HG02763 (cell line): ENCODE data around the gene ATP6V1C2.
"Not testable (repeated sequence)": the region's sequence is repeated elsewhere in the genome, so short reads cannot be mapped to it uniquely, and the experiment has no call there.

ENCODE experiments used
- ATAC-seq: cut with Tn5 transposase; IDR thresholded peaks from one replicate; pipeline ENCODE4 v1.9.1; 2021; ENCODE audit warnings: mild to moderate bottlenecking, moderate library complexity; ENCODE audit not compliant: unreplicated experiment

Gene ATP6V1C2

DNA sequence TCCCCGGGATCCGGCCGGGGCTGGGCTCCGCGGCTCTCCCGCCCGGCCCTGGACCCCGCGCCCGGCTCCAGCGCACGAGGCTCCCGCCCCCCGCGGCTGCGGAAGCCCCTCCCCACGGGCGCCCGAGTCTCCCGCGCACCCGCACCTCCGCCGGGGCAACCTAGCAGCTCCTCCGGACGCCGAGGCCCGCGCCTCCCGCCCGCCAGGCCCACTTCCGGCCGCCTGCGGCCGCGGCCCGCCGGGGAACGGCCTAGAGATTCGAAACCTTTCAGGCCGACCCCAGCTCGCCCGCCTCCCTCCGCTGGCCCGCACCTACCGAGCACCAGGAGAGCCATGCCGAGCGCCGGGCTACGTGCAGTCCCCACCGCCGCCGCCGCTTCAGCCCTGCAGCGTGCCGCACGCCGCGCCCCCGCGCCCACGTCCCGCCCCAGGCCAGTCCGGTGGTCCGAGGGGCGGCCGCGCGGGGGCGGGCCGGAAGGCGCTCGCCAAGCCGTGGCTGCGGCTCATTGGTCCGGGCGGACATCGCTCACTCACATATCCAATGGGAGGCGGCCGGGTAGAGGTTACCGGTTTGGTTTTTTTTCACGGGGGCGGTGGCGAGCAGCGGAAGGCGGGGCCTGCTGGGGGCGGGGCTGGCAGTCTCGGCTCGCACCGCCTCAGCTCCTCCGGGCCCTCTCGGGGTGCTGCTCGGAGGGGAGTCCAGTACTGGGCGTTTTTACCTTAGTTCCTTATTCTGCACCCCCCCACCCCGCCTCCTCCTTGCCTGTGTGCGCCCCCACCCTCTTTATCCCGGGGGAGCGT is 91.1 kb downstream of the ATP6V1C2 start, which contains the start of gene PDIA6:
PDIA6 (minus strand) TSS at position 424 of the 801 bp plus-strand sequence; CDS start at position 335, 89 bp downstream.
- ATAC-seq = peak; percentile 94

DNA sequence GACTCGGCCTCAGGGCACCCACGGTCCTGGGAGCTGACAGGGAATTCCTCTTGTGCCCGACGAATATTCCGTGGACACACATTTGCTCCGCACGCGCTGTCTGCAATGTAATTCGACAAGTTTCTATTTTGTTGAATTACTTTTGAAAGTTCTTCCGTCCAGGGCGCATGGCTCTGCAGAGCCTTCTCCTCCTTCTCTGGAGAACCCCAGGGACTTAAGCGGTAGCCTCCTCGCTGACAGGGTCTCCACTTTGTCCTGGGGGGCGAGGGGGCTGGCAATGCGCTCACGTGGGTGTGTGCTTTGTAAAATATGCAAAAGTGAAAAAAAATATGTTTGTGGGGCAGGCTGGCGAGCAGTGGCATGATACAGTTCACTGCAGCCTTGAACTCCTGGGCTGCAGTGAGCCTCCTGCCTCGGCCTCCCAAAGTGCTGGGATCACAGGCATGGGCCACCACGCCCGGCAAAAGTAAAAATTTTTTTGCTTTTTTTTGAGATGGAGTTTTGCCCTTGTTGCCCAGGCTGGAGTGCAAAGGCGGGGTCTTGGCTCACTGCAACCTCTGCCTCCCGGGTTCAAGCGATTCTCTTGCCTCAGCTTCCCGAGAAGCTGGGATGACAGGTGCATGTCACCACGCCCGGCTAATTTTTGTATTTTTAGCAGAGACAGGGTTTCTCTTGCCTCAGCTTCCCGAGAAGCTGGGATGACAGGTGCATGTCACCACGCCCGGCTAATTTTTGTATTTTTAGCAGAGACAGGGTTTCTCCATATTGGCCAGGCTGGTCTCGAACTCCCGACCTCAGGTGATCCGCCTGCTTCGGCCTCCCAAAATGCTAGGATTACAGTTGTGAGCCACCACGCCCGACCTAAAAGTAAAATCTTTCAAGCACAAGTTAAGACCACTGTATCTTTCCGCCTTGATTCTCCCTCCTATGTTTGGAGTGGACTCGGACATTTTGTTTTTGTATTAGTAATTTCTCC is 92.0 kb downstream of the ATP6V1C2 start:
- not testable (repeated sequence) for ATAC-seq

DNA sequence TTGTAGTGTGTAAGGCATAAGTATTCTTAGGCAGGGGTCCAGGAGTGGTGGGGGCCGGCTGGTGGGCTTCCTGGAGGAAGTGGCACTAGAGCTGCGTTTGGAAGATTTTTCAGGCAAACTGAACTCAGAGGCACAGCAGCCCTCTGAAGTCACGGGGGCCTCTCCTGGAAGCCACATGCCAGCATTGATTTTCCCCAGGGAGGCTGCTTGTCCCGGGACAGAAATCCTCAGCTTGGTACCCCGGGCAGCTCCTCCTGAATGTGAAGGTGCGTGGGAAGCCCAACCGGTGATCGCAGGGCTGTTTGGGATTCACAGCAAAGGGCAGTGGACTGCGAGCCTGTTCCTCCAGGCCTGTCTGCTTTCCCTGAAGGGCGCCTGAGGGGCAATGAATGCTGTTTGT is 92.7 kb downstream of the ATP6V1C2 start:
- no peak for ATAC-seq

DNA sequence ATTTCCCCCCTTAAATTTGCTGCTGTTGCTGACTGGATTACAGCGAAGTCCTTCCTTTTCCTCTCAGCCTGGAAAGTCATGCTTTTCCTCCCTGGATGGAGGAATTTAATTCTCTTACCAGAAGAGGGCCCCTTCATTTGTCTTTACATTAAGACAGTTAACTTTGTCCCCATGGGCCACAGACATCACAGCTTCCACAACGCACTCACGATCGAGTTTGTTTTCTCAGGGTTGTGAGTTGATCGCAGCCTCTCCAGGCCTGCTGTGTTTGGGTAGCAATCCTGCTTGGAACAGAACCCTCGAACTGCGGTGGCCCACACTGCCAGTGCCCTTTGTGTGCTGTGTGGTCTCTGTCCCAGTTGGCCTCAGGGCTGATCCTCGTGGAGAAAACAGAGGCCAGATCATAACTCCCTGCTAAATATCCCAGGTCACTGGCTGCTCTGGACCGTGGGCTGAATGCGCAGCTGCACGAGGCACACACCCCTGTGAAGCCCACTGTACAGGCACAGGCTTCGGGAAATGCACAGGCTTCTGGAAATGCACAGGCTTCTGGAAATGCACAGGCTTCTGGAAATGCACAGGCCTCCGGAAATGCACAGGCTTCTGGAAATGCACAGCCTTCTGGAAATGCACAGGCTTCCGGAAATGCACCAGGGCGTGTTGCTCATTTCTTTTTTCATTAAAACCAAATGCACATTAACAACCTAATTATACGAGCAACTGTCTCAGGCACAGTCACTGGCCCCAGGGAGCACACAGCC is 93.3 kb downstream of the ATP6V1C2 start:
- no peak for ATAC-seq

DNA sequence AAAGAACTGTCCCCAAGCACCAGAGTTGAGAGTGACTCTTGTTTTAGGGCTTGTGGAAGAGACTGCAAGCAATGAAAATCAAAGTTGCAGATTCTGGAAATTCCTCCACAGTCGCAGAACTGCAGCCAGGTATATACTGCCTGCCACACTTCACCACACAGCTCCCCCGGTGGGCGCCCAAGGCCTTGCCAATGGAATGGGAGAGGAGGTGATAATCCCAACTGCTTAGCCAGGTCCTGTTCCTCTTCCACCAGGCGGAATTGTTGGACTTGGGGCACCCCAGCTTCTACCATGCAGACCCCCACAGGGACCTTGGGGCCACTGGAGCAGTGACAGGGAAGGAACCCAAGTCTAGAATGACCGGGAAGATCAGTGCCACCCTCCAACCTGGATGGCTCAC is 96.0 kb downstream of the ATP6V1C2 start:
- no peak for ATAC-seq

DNA sequence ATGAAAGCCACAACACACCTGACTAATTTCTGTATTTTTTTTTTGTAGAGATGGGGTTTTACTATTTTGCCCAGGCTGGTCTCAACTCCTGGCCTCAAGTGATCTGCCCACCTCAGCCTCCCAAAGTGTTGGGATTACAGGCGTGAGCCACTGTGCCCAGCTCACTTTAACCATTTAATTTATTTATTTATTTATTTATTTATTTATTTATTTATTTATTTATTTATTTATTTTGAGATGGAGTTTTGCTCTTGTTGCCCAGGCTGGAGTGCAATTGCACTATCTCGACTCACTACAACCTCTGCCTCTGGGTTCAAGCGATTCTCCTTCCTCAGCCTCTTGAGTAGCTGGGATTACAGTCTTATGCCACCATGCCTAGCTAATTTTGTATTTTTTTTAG is 96.9 kb downstream of the ATP6V1C2 start:
- ATAC-seq = not testable (repeated sequence)

DNA sequence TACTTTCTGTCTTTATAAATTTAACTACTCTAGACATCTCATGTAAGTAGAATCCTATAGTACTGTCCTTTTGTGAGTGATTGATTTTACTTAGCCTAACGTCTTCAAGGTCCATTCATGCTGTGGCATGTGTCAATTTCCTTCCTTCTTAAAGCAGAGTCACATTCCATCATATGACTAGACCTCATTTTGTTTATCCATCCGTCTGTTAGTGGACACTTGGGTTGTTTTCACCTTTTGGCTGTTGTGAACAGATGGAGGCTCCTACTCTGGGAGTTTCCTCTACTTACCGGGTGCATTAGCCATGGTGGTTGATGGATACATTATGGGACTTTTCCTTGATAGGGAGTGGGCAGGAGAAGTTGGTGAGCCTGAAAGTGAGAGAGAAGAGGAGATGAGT is 97.6 kb downstream of the ATP6V1C2 start:
- ATAC-seq = no peak

DNA sequence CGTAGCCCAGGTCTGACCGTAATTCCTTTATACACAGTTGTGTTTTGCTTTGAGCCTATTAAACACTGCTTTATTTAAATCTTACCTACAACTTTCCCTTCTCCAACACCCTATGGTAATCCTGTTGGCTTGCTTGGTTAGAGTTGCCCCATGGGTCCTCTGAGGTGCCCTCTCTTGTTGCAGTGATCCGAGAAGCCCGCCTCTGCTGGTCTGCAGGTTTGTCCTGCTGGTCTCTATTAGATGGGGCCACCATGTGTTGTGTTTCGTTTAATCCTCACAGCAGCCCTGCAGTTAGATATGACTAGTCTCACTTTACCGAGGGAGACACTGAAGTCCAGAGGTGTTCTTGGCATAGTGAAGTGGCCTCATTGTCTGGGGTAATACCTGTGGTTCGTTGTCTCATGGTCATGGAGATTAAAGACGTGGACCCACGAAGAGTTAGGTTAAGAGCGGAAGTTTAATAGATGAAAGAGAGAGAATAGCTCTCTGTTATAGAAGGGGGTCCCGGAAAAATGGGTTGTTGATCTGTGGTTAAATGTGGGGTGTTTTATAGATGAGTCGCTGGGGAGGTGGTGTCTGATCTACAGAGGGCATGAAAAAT is 98.4 kb downstream of the ATP6V1C2 start:
- ATAC-seq = no peak

DNA sequence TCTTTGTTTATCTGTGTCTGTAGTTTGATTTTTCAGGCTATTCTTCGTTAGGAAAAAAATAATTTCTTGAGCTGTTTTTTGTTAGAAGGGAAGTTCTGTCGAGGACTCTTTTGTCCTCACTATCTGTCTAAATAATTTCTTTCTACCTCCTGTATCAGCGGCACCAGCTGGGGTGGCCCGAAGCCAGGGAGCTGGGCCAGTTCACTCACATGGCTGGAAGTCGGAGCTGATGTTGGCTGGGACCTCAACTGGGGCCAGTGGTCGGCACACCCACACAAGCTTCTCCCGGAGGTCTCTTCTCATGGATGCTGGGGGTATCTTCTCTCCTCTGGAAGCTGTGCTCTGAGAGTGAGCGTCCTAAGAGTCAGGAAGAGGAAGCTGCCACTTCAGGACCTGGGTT is 99.1 kb downstream of the ATP6V1C2 start:
- no peak for ATAC-seq

DNA sequence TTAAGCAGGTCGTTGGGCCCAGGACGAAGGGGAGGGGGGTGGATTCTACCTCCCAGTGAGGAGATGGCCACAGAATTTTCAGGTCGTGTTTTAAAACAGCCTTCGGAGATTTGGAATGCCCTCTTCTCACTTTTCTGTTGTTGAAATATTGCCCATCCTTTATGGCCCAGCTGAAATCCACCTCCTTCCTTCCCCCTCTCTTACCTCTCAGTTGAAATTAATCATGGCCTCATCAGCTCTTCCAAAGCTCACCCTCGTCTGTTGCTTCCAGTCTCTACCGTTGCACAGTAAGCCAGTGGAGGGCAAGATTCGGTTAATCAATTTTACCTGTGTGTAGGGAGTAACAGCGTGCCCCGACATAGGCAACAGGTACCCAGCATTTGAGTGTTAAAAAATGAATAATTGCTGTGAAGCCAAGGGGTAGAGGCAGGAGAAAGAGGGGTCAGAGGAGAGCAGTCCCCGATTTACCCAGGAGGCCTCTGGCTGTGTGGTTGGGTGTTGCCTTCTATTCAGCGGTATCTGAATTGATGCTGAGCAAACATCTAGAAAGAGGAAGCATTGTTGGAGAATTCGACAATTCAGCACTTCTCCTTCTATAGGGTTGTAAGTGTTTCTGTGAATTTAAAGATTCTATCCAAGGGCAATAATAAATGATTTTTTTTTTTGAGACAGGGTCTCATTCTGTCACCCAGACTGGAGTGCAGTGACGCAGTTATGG is 99.7 kb downstream of the ATP6V1C2 start:
- no peak for ATAC-seq

DNA sequence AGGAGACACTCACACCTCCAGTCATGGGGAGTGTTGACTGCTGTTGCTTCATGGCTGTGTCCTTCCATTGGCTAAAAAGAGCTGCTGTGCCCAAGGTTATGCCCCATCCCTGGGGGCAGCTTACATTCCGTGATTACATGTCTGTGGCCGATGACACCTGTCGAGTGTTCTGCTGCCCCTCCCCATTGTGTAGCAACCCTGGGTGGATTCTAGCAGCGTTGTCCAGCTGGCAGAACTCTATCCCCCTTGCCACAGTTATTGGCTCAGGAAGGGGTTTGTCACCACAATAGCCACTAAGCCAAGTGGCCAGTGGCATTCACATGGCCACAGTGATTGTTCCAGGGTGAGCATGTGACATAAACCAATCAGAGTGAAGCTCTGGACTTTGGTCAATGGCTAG is 102.8 kb downstream of the ATP6V1C2 start:
- no peak for ATAC-seq

DNA sequence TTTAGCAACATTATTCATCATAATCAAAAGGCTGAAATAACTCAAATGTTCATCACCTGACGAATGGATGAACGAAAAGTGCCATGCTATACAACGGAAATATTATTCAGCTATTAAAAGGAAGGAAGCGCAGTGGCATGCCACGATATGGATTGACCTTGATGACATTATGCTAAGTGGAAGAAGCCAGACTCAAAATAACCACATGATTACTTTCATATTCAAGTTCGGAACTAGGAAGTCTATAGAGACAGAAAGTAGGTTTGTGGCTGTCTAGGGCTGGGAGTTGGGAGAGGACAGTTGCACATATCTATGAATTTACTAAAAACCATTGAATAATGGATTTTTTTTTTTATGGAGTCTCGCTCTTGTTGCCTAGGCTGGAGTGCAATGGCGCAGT is 104.6 kb downstream of the ATP6V1C2 start:
- no peak for ATAC-seq

DNA sequence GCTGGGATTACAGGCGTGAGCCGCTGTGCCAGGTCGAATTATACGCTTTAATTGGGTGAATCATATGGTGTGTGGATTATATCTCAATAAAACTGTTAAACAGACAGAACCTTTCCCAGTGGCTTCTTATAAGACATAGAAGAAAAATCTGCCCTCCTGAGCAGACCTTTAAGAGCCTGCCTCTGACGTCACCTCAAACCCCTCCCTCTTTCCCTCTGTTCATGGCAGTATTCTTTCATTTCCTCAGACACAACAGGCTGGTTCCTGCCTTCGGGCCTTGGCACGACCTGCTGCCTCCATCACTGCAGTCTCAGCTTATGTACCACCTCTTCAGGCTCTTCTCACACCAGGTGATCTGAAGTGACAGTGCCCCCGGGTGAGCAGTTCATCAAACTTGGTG is 105.2 kb downstream of the ATP6V1C2 start:
- no peak for ATAC-seq

DNA sequence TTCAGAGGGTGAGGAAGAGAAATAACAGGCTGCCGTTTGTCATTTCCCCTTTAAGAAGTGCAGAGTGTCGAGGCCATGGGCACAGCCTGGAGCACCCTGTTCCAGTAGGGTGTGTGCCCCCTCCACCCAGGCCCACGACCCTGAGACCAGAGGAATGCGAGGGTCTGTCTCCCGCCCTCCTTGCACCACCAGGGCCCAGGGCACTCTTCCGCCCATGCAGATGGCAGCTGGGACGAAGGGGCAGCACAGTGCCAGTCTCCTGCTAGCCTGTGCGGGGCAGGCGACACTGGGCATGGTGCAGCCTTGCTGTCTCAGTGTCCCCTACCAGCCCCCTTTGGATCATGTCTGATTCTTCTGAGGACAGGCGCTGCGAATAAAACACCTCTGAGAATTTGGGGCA is 106.9 kb downstream of the ATP6V1C2 start:
- no peak for ATAC-seq

DNA sequence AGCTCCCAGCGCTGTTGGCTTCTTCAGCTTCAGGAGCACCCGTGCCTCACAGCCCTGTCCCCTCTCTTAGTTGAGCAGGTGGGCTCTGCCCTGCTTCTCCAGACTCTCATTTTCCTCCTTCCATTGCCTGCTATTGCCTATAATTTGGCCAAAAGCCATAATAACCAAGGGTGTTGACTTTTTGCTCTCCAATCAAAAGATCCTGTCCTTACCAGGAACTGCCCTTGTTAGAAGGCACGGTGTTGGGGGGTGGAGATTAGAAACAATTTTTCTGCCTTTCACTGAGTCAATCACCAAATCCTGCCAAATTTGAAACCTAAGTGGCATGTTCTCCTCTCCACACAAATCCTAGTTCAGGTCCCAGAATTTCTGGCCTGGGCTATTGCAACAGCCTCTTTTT is 107.9 kb downstream of the ATP6V1C2 start:
- ATAC-seq = no peak

DNA sequence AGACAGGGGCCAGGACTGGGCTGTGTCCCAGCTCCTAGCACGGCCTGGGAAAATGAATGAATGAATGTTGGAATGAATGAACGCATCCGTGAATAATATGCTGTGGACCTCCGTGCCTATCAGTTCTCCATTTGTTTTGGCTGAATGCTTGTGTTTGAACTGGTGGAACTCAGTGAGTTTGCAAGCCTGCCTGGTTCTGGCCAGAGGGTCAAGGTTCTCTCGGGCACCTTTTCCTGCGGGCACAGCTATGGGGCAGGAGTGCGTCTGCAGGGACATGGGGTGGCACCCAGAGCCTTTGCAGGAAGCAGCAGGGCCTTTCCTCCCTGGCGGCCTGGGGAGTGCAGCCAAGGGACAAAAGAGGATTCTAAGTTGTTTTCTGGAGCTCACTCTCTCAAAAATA is 108.8 kb downstream of the ATP6V1C2 start:
- no peak for ATAC-seq

DNA sequence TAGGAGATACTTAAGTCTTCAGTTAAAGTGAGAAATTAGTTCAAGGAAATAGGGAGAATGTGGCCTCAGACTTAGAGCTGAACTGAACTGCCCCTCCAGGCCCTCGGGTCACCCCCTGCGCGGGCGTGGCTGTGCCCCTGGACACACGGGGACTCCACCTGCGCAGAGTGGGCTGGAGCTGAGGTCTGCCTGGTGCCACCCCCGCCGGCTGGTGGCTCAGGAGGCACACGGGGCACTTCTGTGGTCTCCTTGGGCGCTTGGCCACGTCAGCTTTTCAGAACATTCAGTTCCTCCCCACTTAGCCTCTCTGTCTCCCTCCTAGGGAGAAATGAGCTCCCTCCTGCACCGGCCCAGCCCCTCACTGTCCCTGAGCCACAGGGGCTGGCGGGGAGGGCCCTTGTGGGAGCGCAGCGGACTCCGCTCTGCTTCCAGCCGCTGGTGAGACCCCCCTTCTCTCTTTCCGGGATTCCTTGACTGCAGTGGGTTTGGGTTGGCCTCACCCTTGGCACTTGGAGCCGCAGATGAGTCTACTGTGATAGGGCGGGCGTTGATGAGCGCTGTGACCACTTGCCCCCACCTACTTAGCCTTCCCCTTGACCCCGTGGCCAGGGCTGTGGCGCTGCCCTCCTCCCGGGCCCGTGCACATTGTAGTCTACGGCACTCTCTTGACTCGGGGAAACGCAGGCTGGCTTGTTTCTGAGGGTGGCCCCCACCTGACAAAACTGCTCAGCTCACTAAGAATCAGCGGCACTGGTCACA is 109.4 kb downstream of the ATP6V1C2 start:
- ATAC-seq = no peak

DNA sequence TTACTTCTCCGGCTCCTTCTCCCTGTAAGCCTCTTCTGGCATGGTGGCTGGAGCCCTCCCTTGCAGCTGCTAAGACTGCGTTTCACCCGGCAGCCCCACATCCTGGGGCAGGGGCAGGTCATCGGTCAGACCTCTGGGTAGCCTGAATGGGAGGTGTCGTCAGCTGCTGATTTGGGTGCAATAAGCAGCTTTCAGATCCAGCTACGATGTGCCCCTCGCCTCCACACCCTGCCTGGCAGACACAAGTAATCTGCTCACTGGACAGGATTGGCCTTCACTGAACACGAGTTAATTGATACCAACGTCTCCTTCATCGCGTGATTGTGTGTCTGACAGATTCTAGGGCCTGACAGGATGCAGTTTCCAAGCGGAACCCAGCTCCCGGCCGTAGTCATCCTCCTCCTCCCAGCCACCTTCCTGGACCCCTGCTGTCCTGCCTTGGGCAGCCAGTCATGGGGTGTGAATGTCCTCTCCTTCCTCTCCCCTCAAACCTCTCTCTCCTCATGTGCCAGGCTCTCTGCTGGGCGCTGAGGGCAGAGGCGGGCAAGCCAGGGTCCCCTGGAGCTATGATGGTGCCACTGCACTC is 110.1 kb downstream of the ATP6V1C2 start:
- ATAC-seq = no peak
